ENCODE data around the gene OTUD5. TPM values are rescaled to one million over a fixed set of nuclear protein-coding genes. Genes with fewer than 3 reads are reported as not detected.

OTUD5 gene
- total RNA-seq, 1 experiment from 2014 or later = 37.1 TPM

GRCh38 chrX:48998391-48998790 lies 41.0 kb upstream of the OTUD5 start:
- TF ChIP-seq EZH2 (IDR thresholded peaks at IDR 0.05; ENCODE audit: low read depth) (no peak), CTCF (conservative IDR thresholded peaks at IDR 0.05) (no peak)
- Histone ChIP-seq H3K27ac (no peak overlapping the region), H4K20me1 (ENCODE audit: insufficient read depth) (no peaks in the 10 kb centered on the region), H2AFZ (no peak overlapping the region), H3K36me3 (ENCODE audit: low read depth) (no peaks in the 10 kb centered on the region), H3K4me2 (no peak overlapping the region), H3K4me1 (replicated peaks; ENCODE audit: insufficient read depth) (no peaks in the 10 kb centered on the region), H3K9me2 (ENCODE audit: insufficient read depth) (no peaks in the 10 kb centered on the region), H3K79me2 (ENCODE audit: low read depth) (0 out of 2 replicates have a peak, but pooled peaks cover 6% of the 10 kb centered on the region), H3F3A (ENCODE audit: insufficient read depth, low read depth) (no peaks in the 10 kb centered on the region), H3K9me3 (ENCODE audit: insufficient read depth, low read depth) (no peaks in the 10 kb centered on the region), H3K27me3 (ENCODE audit: insufficient read depth, low read depth) (no peaks in the 10 kb centered on the region), H3K4me3 (no peak overlapping the region)
- BruUV-seq (replicated peaks) = no TSS peak
- POLR2A ChIA-PET (ENCODE audit: unreplicated experiment) = no interaction called here
- CTCF ChIA-PET = interaction anchor here (0.6 kb wide), 1 partner anchor 451 kb away, joined by 3 read pairs; no protein-coding TSS in a partner anchor
- DNase-seq = no peak
- intact Hi-C loops (cut with micrococcal nuclease; ENCODE audit: unreplicated experiment) = no loop called here

GRCh38 chrX:48997865-48998264 lies 40.5 kb upstream of the OTUD5 start:
- no peaks in the 10 kb centered on the region for H3K36me3 ChIP-seq (ENCODE audit: low read depth)
- CTCF ChIA-PET = interaction anchor here (0.6 kb wide), 1 partner anchor 451 kb away, joined by 3 read pairs; no protein-coding TSS in a partner anchor
- POLR2A ChIA-PET (ENCODE audit: unreplicated experiment) = no interaction called here

GRCh38 chrX:48997455-48997854 lies 40.0 kb upstream of the OTUD5 start:
- CTCF ChIA-PET = no interaction called here
- intact Hi-C loops (cut with micrococcal nuclease; ENCODE audit: unreplicated experiment) = no loop called here
- H3K36me3 ChIP-seq (ENCODE audit: low read depth) = no peaks in the 10 kb centered on the region

More at GRCh38 chrX:48997865-48998264, 40.5 kb upstream of the OTUD5 start:
- TF ChIP-seq EZH2 (IDR thresholded peaks at IDR 0.05; ENCODE audit: low read depth) (no peak), CTCF (conservative IDR thresholded peaks at IDR 0.05) (no peak)
- DNase-seq = no peak
- BruUV-seq (replicated peaks) = no TSS peak
- H3K79me2 ChIP-seq (ENCODE audit: low read depth) = 0 out of 2 replicates have a peak, but pooled peaks cover 6% of the 10 kb centered on the region
- intact Hi-C loops (cut with micrococcal nuclease; ENCODE audit: unreplicated experiment) = no loop called here
- H3K4me1 ChIP-seq (replicated peaks; ENCODE audit: insufficient read depth) = no peaks in the 10 kb centered on the region
- H3K4me2 ChIP-seq = no peak overlapping the region
- no peak overlapping the region for H3K27ac ChIP-seq
- H3K9me3 ChIP-seq (ENCODE audit: insufficient read depth, low read depth) = no peaks in the 10 kb centered on the region
- H4K20me1 ChIP-seq (ENCODE audit: insufficient read depth) = no peaks in the 10 kb centered on the region
- H2AFZ ChIP-seq = no peak overlapping the region
- no peak overlapping the region for H3K4me3 ChIP-seq
- no peaks in the 10 kb centered on the region for H3K9me2 ChIP-seq (ENCODE audit: insufficient read depth)
- H3K27me3 ChIP-seq (ENCODE audit: insufficient read depth, low read depth) = no peaks in the 10 kb centered on the region
- no peaks in the 10 kb centered on the region for H3F3A ChIP-seq (ENCODE audit: insufficient read depth, low read depth)

More at GRCh38 chrX:48997455-48997854, 40.0 kb upstream of the OTUD5 start:
- DNase-seq = no peak
- Histone ChIP-seq H3K4me2 (no peak overlapping the region), H3K4me3 (no peak overlapping the region), H3K9me2 (ENCODE audit: insufficient read depth) (no peaks in the 10 kb centered on the region), H3K9me3 (ENCODE audit: insufficient read depth, low read depth) (no peaks in the 10 kb centered on the region), H3K27ac (no peak overlapping the region), H3K27me3 (ENCODE audit: insufficient read depth, low read depth) (no peaks in the 10 kb centered on the region), H4K20me1 (ENCODE audit: insufficient read depth) (no peaks in the 10 kb centered on the region), H3F3A (ENCODE audit: insufficient read depth, low read depth) (no peaks in the 10 kb centered on the region), H3K79me2 (ENCODE audit: low read depth) (0 out of 2 replicates have a peak, but pooled peaks cover 6% of the 10 kb centered on the region), H2AFZ (no peak overlapping the region), H3K4me1 (replicated peaks; ENCODE audit: insufficient read depth) (no peaks in the 10 kb centered on the region)
- POLR2A ChIA-PET (ENCODE audit: unreplicated experiment) = no interaction called here
- TF ChIP-seq CTCF (conservative IDR thresholded peaks at IDR 0.05) (no peak), EZH2 (IDR thresholded peaks at IDR 0.05; ENCODE audit: low read depth) (no peak)
- BruUV-seq (replicated peaks) = no TSS peak
